WERI-Rb-1 (cell line): Measurements from ENCODE around the gene CCDC73.

Experiments used
- DNase-seq: peaks from one replicate; pipeline ENCODE4 v3.0.0-alpha.2; 2020
- H3K27ac ChIP-seq: fragments of 250-450 bp; sonication (Bioruptor Pico); 2 replicates; pipeline ENCODE4 v1.5.1; 2020; ENCODE audit warnings: mild to moderate bottlenecking, moderate library complexity
- H3K27me3 ChIP-seq: fragments of 250-450 bp; sonication (Bioruptor Pico); 2 replicates; pipeline ENCODE4 v1.5.1; 2021; ENCODE audit warnings: mild to moderate bottlenecking, low read depth, moderate library complexity; ENCODE audit not compliant: insufficient read depth, severe bottlenecking
- H3K36me3 ChIP-seq: fragments of 250-450 bp; sonication (Bioruptor Pico); 2 replicates; pipeline ENCODE4 v1.5.1; 2020; ENCODE audit warnings: mild to moderate bottlenecking, moderate library complexity
- H3K4me3 ChIP-seq: 2 replicates; pipeline ENCODE4 v1.5.1; 2011; ENCODE audit warnings: low read depth, mild to moderate bottlenecking, control low read depth, low read length
- H3K9me3 ChIP-seq: fragments of 250-450 bp; sonication (Bioruptor Pico); 2 replicates; pipeline ENCODE4 v1.5.1; 2021; ENCODE audit warnings: mild to moderate bottlenecking, moderate library complexity; ENCODE audit not compliant: severe bottlenecking
- TF ChIP-seq, protein P1 (sequence below): IDR thresholded peaks from 2 replicates; pipeline ENCODE4 v1.5.1; 2011; ENCODE audit warnings: low read depth, mild to moderate bottlenecking, control low read depth, inconsistent platforms, low read length

The CCDC73 gene

DNA sequence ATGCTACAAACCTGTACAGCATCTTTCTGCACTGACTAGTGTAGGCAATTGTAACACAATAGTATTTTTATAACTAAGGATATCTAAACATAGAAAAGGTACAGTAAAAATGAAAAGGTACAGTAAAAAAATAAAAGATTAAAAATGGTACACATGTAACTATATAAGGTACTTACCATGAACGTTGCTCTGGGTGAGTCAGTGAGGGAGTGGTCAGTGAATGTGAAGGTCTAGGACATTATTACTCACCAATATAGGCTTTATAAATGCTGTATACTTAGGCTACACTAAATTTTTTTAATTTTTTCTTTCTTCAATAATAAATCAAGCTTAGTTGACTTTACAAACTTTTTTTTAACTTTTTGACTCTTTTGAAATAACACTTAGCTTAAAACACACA lies 150.9 kb downstream of the CCDC73 start:
- DNase-seq, result no peak
- H3K27me3 ChIP-seq, result peaks cover 8% of the 10 kb centered on the region
- no peak overlapping the region for H3K4me3 ChIP-seq
- TF ChIP-seq, protein P1, sequence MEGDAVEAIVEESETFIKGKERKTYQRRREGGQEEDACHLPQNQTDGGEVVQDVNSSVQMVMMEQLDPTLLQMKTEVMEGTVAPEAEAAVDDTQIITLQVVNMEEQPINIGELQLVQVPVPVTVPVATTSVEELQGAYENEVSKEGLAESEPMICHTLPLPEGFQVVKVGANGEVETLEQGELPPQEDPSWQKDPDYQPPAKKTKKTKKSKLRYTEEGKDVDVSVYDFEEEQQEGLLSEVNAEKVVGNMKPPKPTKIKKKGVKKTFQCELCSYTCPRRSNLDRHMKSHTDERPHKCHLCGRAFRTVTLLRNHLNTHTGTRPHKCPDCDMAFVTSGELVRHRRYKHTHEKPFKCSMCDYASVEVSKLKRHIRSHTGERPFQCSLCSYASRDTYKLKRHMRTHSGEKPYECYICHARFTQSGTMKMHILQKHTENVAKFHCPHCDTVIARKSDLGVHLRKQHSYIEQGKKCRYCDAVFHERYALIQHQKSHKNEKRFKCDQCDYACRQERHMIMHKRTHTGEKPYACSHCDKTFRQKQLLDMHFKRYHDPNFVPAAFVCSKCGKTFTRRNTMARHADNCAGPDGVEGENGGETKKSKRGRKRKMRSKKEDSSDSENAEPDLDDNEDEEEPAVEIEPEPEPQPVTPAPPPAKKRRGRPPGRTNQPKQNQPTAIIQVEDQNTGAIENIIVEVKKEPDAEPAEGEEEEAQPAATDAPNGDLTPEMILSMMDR, result no peak
- H3K36me3 ChIP-seq, result no peaks in the 10 kb centered on the region
- no peaks in the 10 kb centered on the region for H3K9me3 ChIP-seq
- no peak overlapping the region for H3K27ac ChIP-seq

DNA sequence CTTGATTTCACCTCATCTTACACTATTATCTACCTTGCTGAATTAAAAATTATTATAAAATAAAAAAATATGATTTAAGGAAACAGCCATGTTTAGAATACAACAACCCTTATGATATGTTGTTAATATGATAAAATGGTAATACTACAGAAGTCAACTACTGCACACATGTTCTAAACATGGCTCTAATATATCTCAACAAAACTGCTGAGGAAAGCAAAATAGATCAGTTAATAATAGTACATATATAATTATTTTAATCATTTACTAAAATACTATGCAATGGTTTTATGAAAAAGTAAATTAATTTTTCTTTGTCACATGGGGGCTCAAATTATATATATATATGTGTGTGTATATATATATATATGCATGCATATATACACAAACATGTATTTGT lies 153.1 kb downstream of the CCDC73 start:
- Histone ChIP-seq H3K27ac (no peak overlapping the region), H3K9me3 (no peaks in the 10 kb centered on the region), H3K36me3 (no peaks in the 10 kb centered on the region), H3K4me3 (no peak overlapping the region), H3K27me3 (peaks cover 9% of the 10 kb centered on the region)
- DNase-seq, result no peak
- TF ChIP-seq, protein P1, result no peak

DNA sequence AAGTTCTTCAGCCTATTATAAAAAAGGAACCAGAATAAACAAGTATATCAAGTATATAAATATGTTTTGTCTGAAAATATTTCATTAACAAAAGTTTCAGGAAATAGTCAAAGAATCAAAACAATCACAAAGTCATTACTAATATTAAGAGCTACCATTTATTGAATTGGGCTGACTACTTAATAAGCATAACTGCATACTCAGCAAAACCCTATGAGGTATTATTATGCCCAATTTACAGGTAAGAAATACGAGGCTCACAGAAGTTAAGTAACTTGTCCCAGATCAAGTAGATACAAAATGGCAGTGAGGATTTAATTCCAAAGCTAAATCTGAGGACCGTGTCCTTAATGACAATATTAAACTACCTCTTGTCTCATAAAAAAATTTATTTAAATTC lies 158.6 kb downstream of the CCDC73 start:
- Histone ChIP-seq H3K27me3 (peaks cover 17% of the 10 kb centered on the region), H3K27ac (no peak overlapping the region), H3K36me3 (no peaks in the 10 kb centered on the region), H3K4me3 (no peak overlapping the region), H3K9me3 (no peaks in the 10 kb centered on the region)
- TF ChIP-seq, protein P1, result no peak
- no peak for DNase-seq

DNA sequence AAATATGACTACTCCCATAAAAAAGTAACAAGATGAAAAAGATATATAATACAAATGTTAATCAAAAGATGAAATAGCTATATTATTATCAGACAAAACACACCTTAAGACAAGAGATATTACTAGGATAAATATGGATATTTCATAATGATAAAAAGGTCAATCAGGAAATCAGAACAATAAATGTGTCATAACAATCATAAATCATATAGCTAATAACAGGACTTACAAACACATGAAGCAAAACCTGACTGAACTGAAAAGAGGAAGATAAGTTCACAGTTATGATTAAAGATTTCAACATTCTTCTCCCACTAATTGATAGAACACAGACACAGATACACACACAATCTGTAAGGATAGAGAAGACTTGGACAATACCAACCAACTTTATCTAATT lies 163.6 kb downstream of the CCDC73 start:
- Histone ChIP-seq H3K27me3 (peaks cover 10% of the 10 kb centered on the region), H3K4me3 (no peak overlapping the region), H3K27ac (no peak overlapping the region), H3K9me3 (no peaks in the 10 kb centered on the region), H3K36me3 (no peaks in the 10 kb centered on the region)
- DNase-seq, result no peak
- TF ChIP-seq, protein P1, result no peak

DNA sequence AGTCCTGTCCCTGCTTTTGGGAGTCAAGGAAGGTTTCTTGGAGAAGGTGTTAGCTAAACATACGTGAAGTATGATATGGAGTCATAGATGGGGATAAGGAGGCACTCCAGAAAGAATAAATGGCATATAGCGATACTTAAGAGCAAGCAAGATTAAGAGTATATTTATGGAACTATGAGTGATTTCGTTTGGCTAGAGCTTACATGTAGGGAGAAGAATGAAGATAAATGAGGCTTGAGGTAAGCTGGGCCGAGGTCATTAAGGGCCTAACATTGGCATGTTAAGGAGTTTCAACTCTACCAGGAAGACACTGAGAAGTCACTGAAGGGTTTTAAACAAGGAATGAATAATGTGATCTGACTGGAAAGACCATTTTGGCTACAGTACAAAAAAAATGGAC lies 177.6 kb downstream of the CCDC73 start:
- Histone ChIP-seq H3K27me3 (no peaks in the 10 kb centered on the region), H3K27ac (no peak overlapping the region), H3K9me3 (no peaks in the 10 kb centered on the region), H3K36me3 (no peaks in the 10 kb centered on the region), H3K4me3 (no peak overlapping the region)
- no peak for DNase-seq
- TF ChIP-seq, protein P1, result no peak

DNA sequence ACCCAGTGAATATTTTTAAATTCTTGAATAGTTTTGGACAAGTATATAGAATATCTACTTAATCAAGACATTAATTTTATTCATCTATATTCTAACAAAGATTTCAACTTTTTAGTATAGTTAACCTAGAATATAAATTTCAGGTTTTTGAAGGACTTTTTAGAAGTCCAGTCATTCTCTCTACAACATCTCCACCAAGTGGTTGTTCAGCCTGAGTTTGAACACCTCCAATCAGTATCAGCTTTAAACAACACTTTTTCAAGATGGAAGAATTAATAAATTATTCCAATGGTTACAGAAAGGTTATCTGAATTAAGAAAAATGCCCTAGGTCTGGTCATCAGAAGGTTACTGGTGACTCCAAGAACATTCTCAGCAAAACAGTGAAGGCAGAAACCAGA lies 179.0 kb downstream of the CCDC73 start:
- no peaks in the 10 kb centered on the region for H3K9me3 ChIP-seq
- H3K27me3 ChIP-seq, result no peaks in the 10 kb centered on the region
- no peak for DNase-seq
- H3K36me3 ChIP-seq, result no peaks in the 10 kb centered on the region
- no peak overlapping the region for H3K27ac ChIP-seq
- no peak overlapping the region for H3K4me3 ChIP-seq
- TF ChIP-seq, protein P1, result no peak
